ENCODE measurements around the gene LACRT.

LACRT gene

GRCh38 chr12:54624315-54625279 lies 10.1 kb downstream of the LACRT start:
- no peak overlapping the region for H3K4me2 ChIP-seq (ENCODE audit: low read length)
- H3K4me3 ChIP-seq (ENCODE audit: low read depth, low read length, poor library complexity, severe bottlenecking) = no peak overlapping the region
- no peaks in the 10 kb centered on the region for H3K36me3 ChIP-seq (ENCODE audit: insufficient read depth, low read length)
- no peak overlapping the region for H2AFZ ChIP-seq (ENCODE audit: low read length)
- TF ChIP-seq EZH2 (IDR thresholded peaks at IDR 0.05; ENCODE audit: borderline replicate concordance, low read length) = no peak
- TF ChIP-seq CTCF (IDR thresholded peaks at IDR 0.05; ENCODE audit: low read length) = no peak
- no peaks in the 10 kb centered on the region for H3F3A ChIP-seq (ENCODE audit: insufficient read depth, low read length)
- H4K20me1 ChIP-seq (ENCODE audit: insufficient read depth, low read length) = no peaks in the 10 kb centered on the region
- no peaks in the 10 kb centered on the region for H3K4me1 ChIP-seq (ENCODE audit: insufficient read depth, low read length, severe bottlenecking)
- H3K9me3 ChIP-seq (ENCODE audit: low read length) = 0 out of 2 replicates have a peak, but pooled peaks cover 5% of the 10 kb centered on the region
- no peaks in the 10 kb centered on the region for H3K79me2 ChIP-seq (ENCODE audit: insufficient read depth, low read length)
- H3K9me2 ChIP-seq (ENCODE audit: low read depth, low read length) = no peaks in the 10 kb centered on the region
- no peak overlapping the region for H3K9ac ChIP-seq (ENCODE audit: low read length)
- no peaks in the 10 kb centered on the region for H3K27me3 ChIP-seq (ENCODE audit: insufficient read depth, low read length)
- no peak overlapping the region for H3K27ac ChIP-seq (ENCODE audit: low read depth, low read length, poor library complexity, severe bottlenecking)

GRCh38 chr12:54622463-54623183 lies 12.1 kb downstream of the LACRT start:
- Histone ChIP-seq H3K27ac (ENCODE audit: low read depth, low read length, poor library complexity, severe bottlenecking) (no peak overlapping the region), H3K79me2 (ENCODE audit: insufficient read depth, low read length) (no peaks in the 10 kb centered on the region), H3F3A (ENCODE audit: insufficient read depth, low read length) (no peaks in the 10 kb centered on the region), H3K4me3 (ENCODE audit: low read depth, low read length, poor library complexity, severe bottlenecking) (no peak overlapping the region), H3K9me3 (ENCODE audit: low read length) (0 out of 2 replicates have a peak, but pooled peaks cover 3% of the 10 kb centered on the region), H4K20me1 (ENCODE audit: insufficient read depth, low read length) (no peaks in the 10 kb centered on the region), H3K9me2 (ENCODE audit: low read depth, low read length) (no peaks in the 10 kb centered on the region), H3K9ac (ENCODE audit: low read length) (no peak overlapping the region), H3K4me1 (ENCODE audit: insufficient read depth, low read length, severe bottlenecking) (no peaks in the 10 kb centered on the region), H3K27me3 (ENCODE audit: insufficient read depth, low read length) (no peaks in the 10 kb centered on the region), H3K4me2 (ENCODE audit: low read length) (no peak overlapping the region), H3K36me3 (ENCODE audit: insufficient read depth, low read length) (no peaks in the 10 kb centered on the region), H2AFZ (ENCODE audit: low read length) (no peak overlapping the region)
- peak; percentile 45; the same call in 1 of the 2 replicates for TF ChIP-seq CTCF (IDR thresholded peaks at IDR 0.05; ENCODE audit: low read length)
- no peak for TF ChIP-seq EZH2 (IDR thresholded peaks at IDR 0.05; ENCODE audit: borderline replicate concordance, low read length)

GRCh38 chr12:54616933-54617680 lies 17.6 kb downstream of the LACRT start:
- Histone ChIP-seq H2AFZ (ENCODE audit: low read length) (no peak overlapping the region), H3K79me2 (ENCODE audit: insufficient read depth, low read length) (no peaks in the 10 kb centered on the region), H3F3A (ENCODE audit: insufficient read depth, low read length) (no peaks in the 10 kb centered on the region), H4K20me1 (ENCODE audit: insufficient read depth, low read length) (no peaks in the 10 kb centered on the region), H3K4me1 (ENCODE audit: insufficient read depth, low read length, severe bottlenecking) (no peaks in the 10 kb centered on the region), H3K27me3 (ENCODE audit: insufficient read depth, low read length) (peaks cover 3% of the 10 kb centered on the region; the same call in 1 of the 2 replicates), H3K27ac (ENCODE audit: low read depth, low read length, poor library complexity, severe bottlenecking) (no peak overlapping the region), H3K9me2 (ENCODE audit: low read depth, low read length) (no peaks in the 10 kb centered on the region), H3K9me3 (ENCODE audit: low read length) (no peaks in the 10 kb centered on the region), H3K4me2 (ENCODE audit: low read length) (no peak overlapping the region), H3K4me3 (ENCODE audit: low read depth, low read length, poor library complexity, severe bottlenecking) (no peak overlapping the region), H3K9ac (ENCODE audit: low read length) (no peak overlapping the region), H3K36me3 (ENCODE audit: insufficient read depth, low read length) (no peaks in the 10 kb centered on the region)
- no peak for TF ChIP-seq CTCF (IDR thresholded peaks at IDR 0.05; ENCODE audit: low read length)
- no peak for TF ChIP-seq EZH2 (IDR thresholded peaks at IDR 0.05; ENCODE audit: borderline replicate concordance, low read length)

Data from OCI-LY1 (cell line).